Pancreas (tissue), 10 donors: Measurements from ENCODE around the gene BBX. TPM values are rescaled to one million over a fixed set of nuclear protein-coding genes. Genes with fewer than 3 reads are reported as not detected.

Experiments used
- ATAC-seq, 4 donors: fragments of 200-7000 bp; cut with Tn5 transposase; one replicate each; pipeline versions ENCODE4 v1.8.0 to v1.9.1; 2020; ENCODE audit warnings: mild to moderate bottlenecking in 4 of 4, moderate library complexity in 4 of 4
- DNase-seq, 6 donors: peaks; one replicate each; pipeline ENCODE4 v3.0.0-alpha.2; 2020
- FAIRE-seq: peaks from 2 replicates; lab custom pipeline; 2012; peaks lifted over from hg19 to GRCh38; lab: Jason Lieb, UNC
- H3K27ac ChIP-seq, 4 donors: fragments of 200-600 bp; sonication (generic); 1 replicate in 3 of 4; 2 replicates in 1 of 4; pipeline versions ENCODE4 v1.5.0 to v1.8.0; 2020
- H3K27me3 ChIP-seq, 4 donors: fragments of 200-600 bp; one replicate each; pipeline ENCODE4 v1.8.0; 2021
- H3K36me3 ChIP-seq, 3 donors: fragments of 200-600 bp; sonication (generic) in 1 of 3; one replicate each; pipeline versions ENCODE4 v1.5.0 to v1.8.0; 2020 to 2021
- H3K4me1 ChIP-seq, 3 donors: fragments of 200-600 bp; one replicate each; pipeline ENCODE4 v1.8.0; 2021
- H3K4me3 ChIP-seq, 4 donors: fragments of 200-600 bp; sonication (generic) in 2 of 4; one replicate each; pipeline versions ENCODE4 v1.5.0 to v1.8.0; 2020 to 2021
- H3K9me3 ChIP-seq, 4 donors: fragments of 200-600 bp; one replicate each; pipeline ENCODE4 v1.8.0; 2021
- WGBS, 2 donors: extraction: QIAGEN DNeasy Blood & Tissue Kit; methylation state at CpG; one replicate each; pipeline ENCODE4 v1.1.7; 2013; 5-methylcytosine and 5-hydroxymethylcytosine counted together
- intact Hi-C, 3 donors: fragments of 100-400 bp; cut with DNase I; formaldehyde crosslinking; loops; one replicate each; pipeline versions ENCODE4 v1.11.1 to v1.14.2; 2022
- polyA plus RNA-seq, 2 donors: library from polyadenylated mRNA; stranded (reverse); fragments of 200-250 nt; gene quantifications; one replicate each; pipeline ENCODE4 v1.2.3, GENCODE V29; 2013
- total RNA-seq, 6 donors: library from RNA; stranded (reverse); fragmentation: NEBNext Ultra II Directional in 4 of 6; extraction: Animal tissue kit (Norgen Biotek cat#: 25700) in 4 of 6; gene quantifications; one replicate each; pipeline versions ENCODE4 v1.2.1 to v1.2.4, GENCODE V29; 2021 to 2023
- TF ChIP-seq, protein P1 (sequence below), 4 donors: fragments of 200-600 bp; sonication (generic) in 3 of 4; IDR thresholded peaks; one replicate each; pipeline versions ENCODE4 v1.5.0 to v1.8.0; 2021; ENCODE audit warnings: antibody characterized with exemption in 4 of 4
- donor health status: healthy with polysubstance abuse.
- donor health status: DM: no; HTN: no; CAD: no; lungs with moderate emphysema.
- donor health status: DM: no; HTN: no; CAD: no.
- donor health status: control.
- donor health status: control.
- donor health status: Bipolar disorder and iron deficiency.
- donor health status: DM: yes; HTN: yes; CAD: no.
- donor health status: DM: no; HTN: no; CAD: no.
- donor health status: DM: no; HTN: no; CAD: no.
- donor health status: DM: yes; HTN: yes; CAD: no.

Gene BBX
- total and polyA plus RNA-seq, 8 donors, result 3.9 to 43.8 (median 19.8) TPM

DNA sequence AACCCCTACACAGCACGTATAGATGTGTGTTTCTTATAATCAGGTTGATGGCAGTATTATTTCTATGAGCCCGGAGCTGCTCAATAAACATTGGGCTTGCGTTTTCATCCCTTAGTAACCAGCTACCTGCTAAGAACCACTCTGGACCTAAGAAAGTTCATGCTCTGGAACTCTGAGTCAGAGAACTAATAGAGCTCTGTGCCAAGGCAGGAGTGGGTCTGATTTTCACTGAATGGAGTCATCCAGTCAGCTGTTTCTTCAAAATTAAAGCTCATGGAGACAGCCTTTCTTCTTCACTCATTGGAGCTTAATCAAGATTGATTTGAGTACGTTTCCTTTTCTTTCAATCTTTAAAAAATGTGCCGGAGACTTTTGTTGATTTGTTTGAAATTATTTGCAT lies 145.7 kb downstream of the BBX start:
- TF ChIP-seq, protein P1, sequence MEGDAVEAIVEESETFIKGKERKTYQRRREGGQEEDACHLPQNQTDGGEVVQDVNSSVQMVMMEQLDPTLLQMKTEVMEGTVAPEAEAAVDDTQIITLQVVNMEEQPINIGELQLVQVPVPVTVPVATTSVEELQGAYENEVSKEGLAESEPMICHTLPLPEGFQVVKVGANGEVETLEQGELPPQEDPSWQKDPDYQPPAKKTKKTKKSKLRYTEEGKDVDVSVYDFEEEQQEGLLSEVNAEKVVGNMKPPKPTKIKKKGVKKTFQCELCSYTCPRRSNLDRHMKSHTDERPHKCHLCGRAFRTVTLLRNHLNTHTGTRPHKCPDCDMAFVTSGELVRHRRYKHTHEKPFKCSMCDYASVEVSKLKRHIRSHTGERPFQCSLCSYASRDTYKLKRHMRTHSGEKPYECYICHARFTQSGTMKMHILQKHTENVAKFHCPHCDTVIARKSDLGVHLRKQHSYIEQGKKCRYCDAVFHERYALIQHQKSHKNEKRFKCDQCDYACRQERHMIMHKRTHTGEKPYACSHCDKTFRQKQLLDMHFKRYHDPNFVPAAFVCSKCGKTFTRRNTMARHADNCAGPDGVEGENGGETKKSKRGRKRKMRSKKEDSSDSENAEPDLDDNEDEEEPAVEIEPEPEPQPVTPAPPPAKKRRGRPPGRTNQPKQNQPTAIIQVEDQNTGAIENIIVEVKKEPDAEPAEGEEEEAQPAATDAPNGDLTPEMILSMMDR (IDR thresholded peaks at IDR 0.05), result no peak
- no peaks in the 10 kb centered on the region for H3K36me3 ChIP-seq
- WGBS, 2 donors, result 84 to 91% methylated on average over 5 of the region's 5 CpGs
- FAIRE-seq (no peak), DNase-seq (no peak), ATAC-seq (no peak)
- no peaks in the 10 kb centered on the region for H3K9me3 ChIP-seq
- H3K27ac ChIP-seq, result no peak overlapping the region
- intact Hi-C loops, result no loop called here
- H3K4me3 ChIP-seq, result no peak overlapping the region
- no peaks in the 10 kb centered on the region for H3K4me1 ChIP-seq
- no peaks in the 10 kb centered on the region for H3K27me3 ChIP-seq

GRCh38 chr3:107668963-107669362 lies 146.2 kb downstream of the BBX start:
- H3K9me3 ChIP-seq, result no peaks in the 10 kb centered on the region
- H3K27me3 ChIP-seq, result no peaks in the 10 kb centered on the region
- WGBS, 2 donors, result 85 to 86% methylated on average over 3 of the region's 3 CpGs
- intact Hi-C loops, result no loop called here
- H3K4me1 ChIP-seq, result no peaks in the 10 kb centered on the region
- no peak overlapping the region for H3K4me3 ChIP-seq
- no peak for DNase-seq
- TF ChIP-seq, protein P1 (IDR thresholded peaks at IDR 0.05), result no peak
- H3K27ac ChIP-seq, result no peak overlapping the region
- FAIRE-seq, result no peak
- no peak for ATAC-seq
- no peaks in the 10 kb centered on the region for H3K36me3 ChIP-seq

DNA sequence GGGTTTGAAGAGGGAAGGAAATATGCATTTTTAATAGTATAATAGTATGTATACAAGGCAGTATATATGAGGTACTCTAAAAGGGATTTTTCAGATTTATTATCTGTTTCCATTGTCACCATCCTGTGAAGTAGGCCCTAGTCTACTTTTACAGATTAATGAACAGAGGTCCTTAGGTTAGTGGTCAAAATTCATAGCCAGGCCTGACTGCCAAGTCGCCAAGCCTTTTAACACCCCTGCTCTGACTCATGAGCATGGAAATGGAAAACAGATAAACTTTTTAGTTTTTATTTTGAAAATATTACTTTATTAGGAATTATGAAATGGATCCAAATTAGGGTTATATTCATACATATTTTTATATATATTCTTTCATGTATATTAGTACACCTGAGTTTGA lies 146.9 kb downstream of the BBX start:
- Histone ChIP-seq H3K9me3 (no peaks in the 10 kb centered on the region), H3K27ac (no peak overlapping the region), H3K4me1 (no peaks in the 10 kb centered on the region), H3K36me3 (no peaks in the 10 kb centered on the region), H3K4me3 (no peak overlapping the region), H3K27me3 (no peaks in the 10 kb centered on the region)
- DNase-seq (no peak), ATAC-seq (no peak), FAIRE-seq (no peak)
- TF ChIP-seq, protein P1 (IDR thresholded peaks at IDR 0.05), result no peak
- intact Hi-C loops, result loop anchor here in 1 of 3 donors (10.0 kb wide), 1 partner anchor 75 kb away; no protein-coding TSS in a partner anchor
- 71 to 89% methylated on average over 1 of the region's 1 CpG for WGBS, 2 donors

GRCh38 chr3:107670986-107671385 lies 148.2 kb downstream of the BBX start:
- intact Hi-C loops, result loop anchor here in 1 of 3 donors (10.0 kb wide), 1 partner anchor 74 kb away; no protein-coding TSS in a partner anchor
- no peak for DNase-seq
- Histone ChIP-seq H3K4me3 (no peak overlapping the region), H3K4me1 (no peaks in the 10 kb centered on the region), H3K9me3 (no peaks in the 10 kb centered on the region), H3K36me3 (no peaks in the 10 kb centered on the region), H3K27me3 (no peaks in the 10 kb centered on the region), H3K27ac (no peak overlapping the region)
- FAIRE-seq, result no peak
- WGBS, 2 donors, result 77 to 78% methylated on average over 3 of the region's 3 CpGs
- ATAC-seq, result no peak
- TF ChIP-seq, protein P1 (IDR thresholded peaks at IDR 0.05), result no peak

DNA sequence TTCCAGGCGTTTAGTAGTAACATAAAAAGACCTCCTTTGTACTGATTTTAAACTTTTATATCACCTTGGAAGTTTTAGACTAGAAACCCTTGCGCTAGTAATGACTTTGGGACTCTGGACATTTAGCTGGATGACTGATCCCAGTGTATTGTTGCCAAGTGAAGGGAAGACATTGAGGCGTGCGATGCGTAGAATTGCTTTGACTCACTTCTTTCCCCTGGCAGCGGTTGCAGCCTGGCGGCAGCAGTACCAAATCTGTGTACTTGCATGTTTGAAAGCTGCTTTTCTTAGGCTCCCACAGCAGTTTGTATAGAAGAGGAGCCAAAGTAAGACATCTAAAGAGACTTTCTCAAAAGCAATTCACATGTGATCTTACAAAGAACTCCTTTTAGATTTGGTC lies 151.6 kb downstream of the BBX start:
- Histone ChIP-seq H3K4me3 (no peak overlapping the region), H3K27me3 (no peaks in the 10 kb centered on the region), H3K4me1 (no peaks in the 10 kb centered on the region), H3K9me3 (no peaks in the 10 kb centered on the region), H3K36me3 (no peaks in the 10 kb centered on the region), H3K27ac (no peak overlapping the region)
- 91% methylated on average over 7 of the region's 7 CpGs for WGBS, 2 donors
- ATAC-seq, result no peak
- TF ChIP-seq, protein P1 (IDR thresholded peaks at IDR 0.05), result no peak
- DNase-seq, result no peak
- no peak for FAIRE-seq
- intact Hi-C loops, result loop anchor here in 1 of 3 donors (10.0 kb wide), 1 partner anchor 70 kb away; no protein-coding TSS in a partner anchor
